GM21529 (cell line): ENCODE results near the gene STAC3.
"Not testable (repeated sequence)": the region's sequence is repeated elsewhere in the genome, so short reads cannot be mapped to it uniquely, and the experiment has no call there.

ENCODE experiments used
- ATAC-seq: cut with Tn5 transposase; IDR thresholded peaks from one replicate; pipeline ENCODE4 v1.9.1; 2021; ENCODE audit not compliant: unreplicated experiment

STAC3 gene

DNA sequence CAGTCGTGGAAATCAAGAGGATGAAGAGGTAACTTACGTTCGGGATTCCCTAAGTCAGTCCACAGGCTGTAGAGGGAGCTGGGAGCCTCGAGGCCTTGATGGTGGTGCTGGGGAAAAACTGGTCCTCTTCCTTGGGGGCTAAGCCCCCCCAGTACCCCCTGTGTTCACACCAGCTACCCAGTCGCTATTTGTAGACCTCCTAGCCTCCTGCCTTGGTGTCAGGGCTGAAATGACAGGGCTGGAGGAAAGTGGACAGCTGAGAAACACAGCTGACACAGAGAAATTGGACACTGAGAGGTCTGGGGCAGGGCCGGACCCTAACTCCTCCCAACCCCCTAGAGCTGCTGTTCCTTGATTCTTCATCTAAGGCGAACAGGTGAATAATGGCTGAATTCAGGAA lies at the start of gene STAC3:
Gene STAC3 (minus strand): TSS at position 232 of the 400 bp plus-strand sequence. CDS start 1,551 bp downstream, outside the sequence.
- ATAC-seq, result no peak

DNA sequence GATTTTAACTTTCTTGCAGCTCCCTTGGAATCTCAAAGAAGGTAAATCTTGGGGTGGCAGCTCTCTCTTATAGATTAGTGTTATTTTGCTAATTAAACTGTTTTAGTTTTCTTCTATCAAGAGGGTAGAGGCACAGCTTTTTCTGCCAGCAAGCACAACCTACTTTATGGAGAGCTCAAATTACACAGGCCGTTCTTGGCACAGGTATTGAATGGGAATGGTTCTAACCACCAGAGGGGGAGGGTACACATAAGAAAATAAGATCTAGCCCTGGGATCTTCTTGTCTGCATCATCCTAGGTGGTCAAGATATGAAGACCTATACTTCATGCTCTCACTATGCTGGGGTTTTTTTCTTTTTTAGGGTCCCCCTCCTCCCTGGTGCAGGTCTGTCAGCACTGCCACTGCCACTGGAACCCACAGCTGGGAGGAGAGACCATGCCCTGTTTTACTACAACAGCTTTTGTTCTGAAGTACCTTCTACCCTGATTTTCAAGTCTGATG lies 48.6 kb upstream of the STAC3 start:
- ATAC-seq, result no peak

GRCh38 chr12:57296291-57296690 lies 45.3 kb upstream of the STAC3 start:
- ATAC-seq, result no peak

GRCh38 chr12:57282073-57282472 lies 31.1 kb upstream of the STAC3 start:
- ATAC-seq, result not testable (repeated sequence)

DNA sequence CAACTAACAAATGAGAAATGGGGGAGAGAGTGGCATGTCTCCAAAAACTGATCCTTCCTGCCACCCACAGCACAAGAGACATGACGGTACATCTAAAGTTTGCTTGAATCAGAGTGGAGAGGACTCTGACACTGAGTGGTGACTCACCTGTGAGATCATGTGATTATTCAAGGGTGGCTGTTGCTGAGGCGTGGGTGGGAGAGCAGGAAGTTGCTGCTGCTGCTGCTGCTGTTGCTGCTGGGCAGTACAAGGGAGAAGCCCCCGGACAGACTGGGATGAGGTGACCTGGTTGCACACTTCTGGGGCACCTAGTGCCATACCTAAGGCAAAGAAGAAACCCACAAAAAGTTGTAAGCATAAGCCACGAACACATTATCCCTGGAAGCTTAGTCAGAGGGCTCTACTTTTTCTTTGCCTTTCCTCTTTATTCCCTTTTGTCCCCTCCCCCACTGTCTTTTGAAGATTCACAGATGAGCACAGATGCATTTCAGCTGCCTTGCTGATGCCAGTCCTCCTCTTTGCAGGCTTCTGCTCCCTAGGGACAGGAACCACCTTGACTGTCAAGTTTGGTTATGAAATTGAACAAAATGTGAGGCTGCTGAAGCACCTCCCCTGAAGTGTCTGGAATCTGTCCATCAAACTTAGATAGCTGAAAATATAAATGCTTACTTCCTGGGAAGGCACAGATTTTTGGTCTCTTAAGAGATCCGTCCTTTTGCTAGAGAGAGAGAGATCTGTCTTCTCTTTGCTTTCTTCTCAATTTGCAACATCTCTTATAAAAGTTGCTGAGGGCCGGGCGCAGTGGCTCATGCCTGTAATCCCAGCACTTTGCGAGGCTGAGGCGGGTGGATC lies 29.4 kb upstream of the STAC3 start:
- ATAC-seq, result peak; percentile 97

- ATAC-seq, result no peak
Observed at GRCh38 chr12:57278465-57279381, 27.7 kb upstream of the STAC3 start.

DNA sequence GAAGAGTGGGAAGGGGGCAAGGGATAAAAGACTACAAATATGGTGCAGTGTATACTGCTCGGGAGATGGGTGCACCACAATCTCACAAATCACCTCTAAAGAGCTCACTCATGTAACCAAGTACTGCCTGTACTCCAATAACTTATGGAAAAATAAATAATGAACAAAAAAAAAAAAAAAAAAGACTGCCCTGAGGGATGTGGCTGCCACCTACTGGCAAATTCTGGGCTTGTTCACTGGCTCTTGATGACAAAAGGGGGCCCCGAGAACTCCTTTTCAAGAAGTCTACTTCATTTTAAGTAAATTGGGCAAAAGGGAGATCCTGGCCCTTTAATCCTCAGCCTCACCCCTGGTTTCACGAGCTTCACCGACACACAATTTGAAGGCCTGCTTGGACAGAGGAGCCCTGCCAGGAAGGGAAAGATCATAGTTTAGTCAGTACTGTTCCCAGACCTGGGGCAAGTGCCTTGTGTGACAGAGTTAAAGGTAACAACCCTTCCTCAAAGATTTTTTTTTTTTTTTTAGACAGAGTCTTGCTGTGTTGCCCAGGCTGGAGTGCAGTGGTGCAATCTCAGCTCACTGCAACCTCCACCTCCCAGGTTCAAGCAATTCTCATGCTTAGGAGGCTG lies 26.1 kb upstream of the STAC3 start:
- no peak for ATAC-seq

- ATAC-seq, result not testable (repeated sequence)
Observed at GRCh38 chr12:57276233-57276632, 25.2 kb upstream of the STAC3 start.

GRCh38 chr12:57273516-57273915 lies 22.5 kb upstream of the STAC3 start:
- no peak for ATAC-seq

GRCh38 chr12:57272337-57273151 lies 21.6 kb upstream of the STAC3 start:
- ATAC-seq, result no peak

GRCh38 chr12:57270966-57271470 lies 20.0 kb upstream of the STAC3 start:
- no peak for ATAC-seq

- ATAC-seq, result no peak
Observed at GRCh38 chr12:57268264-57268663, 17.3 kb upstream of the STAC3 start.

GRCh38 chr12:57266681-57267080 lies 15.7 kb upstream of the STAC3 start:
- no peak for ATAC-seq

GRCh38 chr12:57263096-57263495 lies 12.1 kb upstream of the STAC3 start:
- no peak for ATAC-seq

GRCh38 chr12:57262126-57262822 lies 11.3 kb upstream of the STAC3 start:
- ATAC-seq, result no peak

- no peak for ATAC-seq
Observed at GRCh38 chr12:57261428-57261865, 10.5 kb upstream of the STAC3 start.

DNA sequence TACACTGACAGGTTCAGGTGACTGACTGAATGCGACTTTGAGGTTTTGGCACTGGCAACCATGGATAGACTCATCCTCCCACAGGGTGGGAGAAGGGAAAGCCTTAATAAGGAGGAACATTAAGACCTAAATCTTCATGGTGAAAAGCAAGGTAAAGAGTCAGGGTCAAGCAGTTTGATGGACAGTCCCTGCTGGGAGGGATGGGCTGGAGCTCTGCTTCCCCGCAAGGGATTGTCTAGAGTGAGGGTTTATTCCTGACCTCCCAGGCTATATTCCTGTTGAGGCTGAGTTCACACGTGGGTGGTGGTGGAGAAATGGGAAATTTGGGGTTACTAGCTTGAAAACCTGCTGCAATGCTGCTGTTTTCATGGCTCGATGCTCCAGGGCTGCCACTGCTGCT lies 9.4 kb upstream of the STAC3 start:
- no peak for ATAC-seq

GRCh38 chr12:57258977-57259970 lies 8.3 kb upstream of the STAC3 start:
- no peak for ATAC-seq
